Measurements from ENCODE around the gene GSTO2.
A peak's percentile ranks its signal among the peaks of the same experiment; 100 is the strongest.
"Not testable (repeated sequence)": the region's sequence is repeated elsewhere in the genome, so short reads cannot be mapped to it uniquely, and the experiment has no call there.

Gene GSTO2

DNA sequence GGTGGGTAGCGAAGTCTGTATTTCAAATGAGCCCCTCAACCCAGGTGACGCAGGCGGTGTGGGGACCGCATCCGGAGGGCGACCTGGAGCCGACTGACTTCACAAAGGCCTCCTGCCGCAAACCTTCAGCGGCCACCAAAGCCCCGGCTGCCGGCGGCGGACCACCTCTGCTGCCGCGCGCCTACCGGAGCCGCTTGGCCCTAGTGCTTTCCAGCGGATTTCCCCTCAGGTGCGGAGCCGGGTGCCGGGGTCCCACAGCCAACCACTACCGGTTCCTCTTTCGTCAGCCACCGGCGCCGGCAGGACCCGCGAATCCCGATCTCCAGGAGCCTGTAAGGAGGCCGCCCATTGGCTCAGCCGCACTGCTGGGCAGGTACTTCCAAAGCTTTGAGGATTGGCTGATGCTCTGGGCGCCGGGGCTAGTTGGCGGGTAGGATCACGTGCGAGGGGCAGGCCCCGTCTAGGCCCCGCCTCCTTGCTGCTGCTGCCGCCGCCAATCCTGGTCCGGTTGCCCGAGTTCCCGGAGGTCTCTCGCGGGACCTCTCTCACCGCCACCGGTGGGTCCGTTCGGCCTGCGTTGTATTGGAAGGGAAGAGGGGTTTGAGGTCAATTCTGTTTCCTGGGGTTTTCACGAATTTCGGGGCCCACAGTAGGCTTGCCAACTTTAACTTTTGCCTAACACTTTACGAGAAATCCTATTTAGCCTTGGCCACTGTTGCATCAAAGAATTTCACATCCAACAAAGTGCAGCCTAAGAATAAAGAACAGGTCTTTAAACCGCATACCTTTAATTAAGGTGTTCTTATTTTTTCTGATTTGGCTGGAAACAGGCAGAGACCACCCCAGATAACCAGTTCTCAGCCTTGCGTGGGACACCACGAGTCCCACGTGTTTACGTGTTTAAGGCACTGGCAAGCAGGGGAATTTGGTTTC is at the start of gene GSTO2:
Gene GSTO2 (plus strand): TSS at position 472 of the 933 bp plus-strand sequence. CDS start 5,732 bp downstream, outside the sequence.
- peak; percentile 87 to 96 for DNase-seq (ENCODE audit: low read depth in 2 of 2)

DNA sequence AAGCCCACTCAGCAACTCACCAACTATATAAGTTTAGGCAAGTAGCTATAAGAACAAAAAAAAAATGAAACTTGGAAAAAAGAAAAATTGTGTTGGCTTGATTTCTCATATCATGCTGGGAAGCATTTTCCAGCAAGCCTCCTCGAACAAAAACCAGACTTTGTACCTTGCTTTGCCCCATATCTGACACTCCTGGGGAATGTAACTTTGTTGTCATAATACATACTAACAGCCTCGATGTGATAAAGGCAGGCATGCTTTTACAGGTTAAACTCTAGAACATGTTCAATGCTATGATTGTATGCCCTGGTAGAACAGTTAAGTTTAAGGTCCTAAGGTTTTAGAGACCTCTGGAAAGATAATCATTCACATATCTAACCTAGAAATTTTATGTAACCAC is 48.5 kb upstream of the GSTO2 start:
- no peak for DNase-seq (ENCODE audit: low read depth in 2 of 2)

DNA sequence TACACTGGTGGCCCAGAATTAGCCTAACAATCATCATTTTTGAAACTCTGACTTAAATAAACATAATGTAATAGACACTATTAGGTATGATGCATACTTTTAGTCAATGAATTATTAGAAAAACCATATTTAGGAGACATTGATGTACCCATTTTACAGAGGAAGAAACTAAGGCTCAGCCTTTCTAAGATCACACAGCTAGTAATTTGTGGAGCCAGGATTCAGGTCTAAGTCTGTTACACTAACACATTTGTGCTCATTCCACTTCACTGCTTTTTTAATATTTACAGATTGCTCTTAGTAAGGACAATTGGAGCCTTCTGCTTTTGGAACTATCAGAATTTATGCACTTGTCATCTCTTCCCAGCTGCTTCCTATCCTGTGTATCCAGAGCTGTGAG is 45.7 kb upstream of the GSTO2 start:
- no peak for DNase-seq (ENCODE audit: low read depth in 2 of 2)

DNA sequence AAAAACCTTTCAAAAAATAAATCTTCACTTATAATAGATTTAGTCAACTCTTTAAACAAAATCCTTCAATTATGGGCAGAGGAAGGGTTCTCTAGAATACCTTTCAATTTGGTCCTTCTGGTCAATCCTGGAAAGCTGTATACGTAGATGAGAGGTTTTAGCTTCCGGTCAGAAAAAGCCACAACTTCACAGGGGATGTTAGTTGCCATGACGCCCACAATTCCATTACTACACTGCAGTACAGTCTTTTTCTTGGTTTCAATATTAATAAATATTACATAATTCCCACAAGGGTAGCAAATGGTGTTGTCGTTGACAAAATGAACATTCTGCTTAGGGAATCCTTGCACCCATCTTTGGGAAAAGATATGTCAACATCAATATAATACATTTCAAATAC is 38.5 kb upstream of the GSTO2 start:
- no peak for DNase-seq (ENCODE audit: low read depth in 2 of 2)

DNA sequence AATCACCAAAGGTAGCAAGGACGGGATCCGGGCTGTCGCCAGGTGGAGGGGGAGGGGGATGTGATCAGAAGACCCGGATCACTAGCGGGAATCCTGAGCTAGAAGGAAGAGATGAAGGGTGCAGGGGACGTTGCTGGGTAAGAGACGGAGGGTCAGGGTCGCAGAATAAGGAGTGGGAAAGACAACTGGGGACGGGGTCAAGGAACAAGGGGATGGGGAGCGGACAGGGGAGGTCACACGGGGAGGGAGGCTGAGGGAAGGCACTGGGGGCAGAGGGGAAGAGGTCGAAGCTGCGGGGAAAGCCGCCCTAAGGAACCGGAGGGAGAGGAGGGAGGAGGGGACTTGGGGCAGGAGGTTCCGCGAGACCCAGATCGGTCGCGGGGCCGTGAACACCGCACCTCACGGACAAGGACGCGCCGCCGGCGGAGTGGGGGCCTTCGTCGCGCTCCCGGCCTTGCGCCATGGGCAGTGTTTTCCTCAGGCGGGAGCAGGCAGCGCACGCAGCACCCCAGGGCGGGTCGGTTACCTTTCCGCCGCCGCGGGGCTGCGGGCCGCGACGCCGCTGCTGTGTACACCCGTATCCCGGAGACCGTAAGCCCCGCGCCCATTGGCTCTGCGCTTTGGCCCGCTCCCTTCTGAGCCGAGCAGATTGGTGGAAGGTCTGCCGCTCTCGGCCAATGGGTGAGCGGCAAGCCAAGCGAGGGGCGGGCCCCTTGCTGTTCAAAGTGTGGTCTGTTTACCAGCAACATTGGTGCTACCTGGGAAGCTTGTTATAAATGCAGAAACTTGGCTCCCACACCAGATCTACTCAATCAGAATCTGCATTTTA is 37.0 kb upstream of the GSTO2 start, which contains the start of gene CFAP43:
Gene CFAP43 (minus strand): TSS at position 581 of the 829 bp plus-strand sequence. CDS start 118 bp downstream, at position 463.
- peak; percentile 96 to 99 for DNase-seq (ENCODE audit: low read depth in 2 of 2)

DNA sequence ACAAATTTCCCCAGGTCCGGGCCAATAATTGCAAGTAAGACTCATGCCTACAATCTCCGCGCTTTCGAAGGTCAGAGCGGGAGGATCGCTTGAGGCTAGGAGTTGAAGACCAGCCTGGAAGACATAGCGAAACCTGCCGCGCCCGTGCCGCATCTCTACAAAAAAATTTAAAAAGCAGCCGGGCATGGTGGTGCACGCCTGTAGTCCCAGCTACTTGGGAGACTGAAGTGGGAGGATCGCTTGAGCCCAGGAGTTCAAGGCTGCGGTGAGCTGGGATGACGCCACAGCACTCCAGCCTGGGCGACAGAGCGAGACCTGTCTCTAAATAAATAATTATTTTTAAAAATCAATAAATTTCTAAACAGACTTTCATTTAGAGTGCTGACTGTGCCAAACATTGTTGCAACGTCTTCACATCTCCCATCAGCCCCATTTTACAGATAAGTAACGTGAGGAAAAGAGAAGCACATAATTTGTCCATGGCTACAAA is 36.3 kb upstream of the GSTO2 start:
- DNase-seq (ENCODE audit: low read depth in 2 of 2) = no peak

DNA sequence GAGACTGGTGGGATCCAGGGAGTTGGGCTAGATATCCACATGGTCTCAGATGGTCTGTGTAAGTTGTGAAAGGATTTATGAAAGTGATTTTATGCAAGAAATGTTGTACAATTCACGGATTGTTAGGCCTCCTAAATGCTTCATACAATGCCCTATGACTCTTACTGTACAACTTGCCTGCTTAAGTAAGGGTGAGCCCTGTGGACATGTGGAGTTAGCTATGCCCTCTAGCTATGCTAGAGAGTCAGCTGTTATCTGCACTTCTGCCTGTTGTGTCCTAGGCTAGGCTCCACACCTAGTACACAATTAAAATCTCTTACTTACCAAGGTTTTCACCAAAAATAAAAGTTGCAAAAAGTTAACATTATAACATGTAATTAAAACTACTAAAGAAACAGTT is 35.2 kb upstream of the GSTO2 start:
- DNase-seq (ENCODE audit: low read depth in 2 of 2) = no peak

DNA sequence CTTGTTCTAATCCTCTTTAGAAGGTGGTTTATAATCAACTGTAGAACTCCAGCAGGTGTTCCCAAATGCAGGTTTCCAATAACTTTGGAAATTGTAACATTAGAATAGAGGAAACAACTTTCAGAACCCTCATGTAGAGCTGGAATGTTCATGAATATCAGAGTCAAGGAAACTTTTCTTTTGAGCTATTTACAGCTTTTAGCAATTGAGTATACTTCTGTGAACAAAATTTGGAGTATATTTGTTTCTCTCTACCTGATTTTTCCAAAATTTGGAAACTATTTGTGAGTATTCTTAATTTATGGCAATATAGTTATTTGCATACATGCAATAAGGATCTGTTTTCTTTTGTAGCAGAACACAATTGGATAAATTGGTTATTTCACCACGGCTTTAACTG is 34.0 kb upstream of the GSTO2 start:
- no peak for DNase-seq (ENCODE audit: low read depth in 2 of 2)

DNA sequence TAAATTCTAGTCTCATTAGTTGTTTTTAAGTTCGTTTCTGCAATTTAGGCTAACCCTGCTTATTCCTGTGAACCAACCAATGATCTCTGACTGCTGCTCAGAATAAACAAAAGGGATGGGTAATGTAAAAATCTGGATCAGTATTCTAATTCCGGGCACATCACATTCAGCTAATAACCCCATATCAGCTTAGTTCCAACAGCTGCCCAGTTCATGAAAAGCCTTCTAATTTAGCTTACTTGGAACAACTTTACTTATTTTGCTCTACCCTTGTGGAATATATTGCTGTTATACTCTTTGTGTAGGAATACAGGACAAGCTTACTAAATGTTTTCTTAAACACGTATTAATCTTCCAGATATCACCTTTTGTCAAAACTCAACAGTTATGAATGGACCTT is 33.2 kb upstream of the GSTO2 start:
- no peak for DNase-seq (ENCODE audit: low read depth in 2 of 2)

DNA sequence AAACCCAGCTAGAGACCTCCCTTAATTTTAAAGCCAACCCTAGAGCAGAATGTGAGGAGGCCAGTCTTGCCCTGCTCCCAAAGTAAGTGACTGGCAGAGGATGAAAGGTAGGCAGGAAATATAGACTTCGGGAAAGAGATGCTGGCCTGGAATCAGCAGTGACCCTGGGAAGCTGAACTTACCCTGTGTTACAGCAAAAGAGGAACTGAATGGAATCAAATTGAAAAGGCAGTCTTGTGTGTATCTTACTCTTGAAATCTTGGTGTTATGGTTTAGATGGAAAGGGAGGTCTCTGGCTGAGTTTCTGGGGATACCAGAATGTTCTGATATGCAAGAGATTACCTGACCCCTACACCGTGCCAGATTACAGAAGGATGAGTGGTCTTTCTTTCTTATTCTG is 28.9 kb upstream of the GSTO2 start:
- DNase-seq (ENCODE audit: low read depth in 2 of 2) = no peak

DNA sequence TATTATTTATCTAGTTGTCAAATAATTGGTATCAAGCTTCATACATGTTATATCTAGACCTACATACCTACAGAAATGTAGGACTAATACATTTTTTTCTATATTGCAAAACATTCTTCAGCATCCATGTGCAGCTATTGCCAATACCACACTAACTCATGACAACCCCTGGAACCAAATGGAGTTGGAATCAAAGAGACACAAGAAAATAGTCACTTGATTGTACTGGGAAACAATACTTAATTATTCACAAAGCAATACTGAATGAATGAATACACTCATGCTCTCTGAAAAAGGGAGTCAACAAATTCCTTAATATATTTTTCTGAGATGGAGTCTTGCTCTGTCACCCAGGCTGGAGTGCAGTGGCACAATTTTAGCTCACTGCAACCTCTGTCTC is 26.4 kb upstream of the GSTO2 start:
- no peak for DNase-seq (ENCODE audit: low read depth in 2 of 2)

DNA sequence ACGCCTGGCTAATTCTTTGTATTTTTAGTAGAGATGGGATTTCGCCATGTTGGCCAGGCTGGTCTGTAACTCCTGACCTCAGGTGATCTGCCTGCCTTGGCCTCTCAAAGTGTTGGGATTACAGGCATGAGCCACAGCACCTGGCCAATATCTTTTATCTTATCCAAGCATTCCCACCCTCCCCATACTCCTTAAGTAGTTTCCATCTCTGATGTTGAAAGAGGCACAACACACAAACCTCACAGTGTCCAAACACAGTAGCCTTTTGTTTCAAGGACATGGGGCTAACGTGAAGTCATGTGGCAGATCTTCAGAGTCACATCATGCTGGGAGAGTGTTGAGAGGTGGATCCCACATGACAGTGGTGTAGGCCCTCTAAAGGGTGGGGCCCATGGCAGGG is 26.0 kb upstream of the GSTO2 start:
- not testable (repeated sequence) for DNase-seq (ENCODE audit: low read depth in 2 of 2)

DNA sequence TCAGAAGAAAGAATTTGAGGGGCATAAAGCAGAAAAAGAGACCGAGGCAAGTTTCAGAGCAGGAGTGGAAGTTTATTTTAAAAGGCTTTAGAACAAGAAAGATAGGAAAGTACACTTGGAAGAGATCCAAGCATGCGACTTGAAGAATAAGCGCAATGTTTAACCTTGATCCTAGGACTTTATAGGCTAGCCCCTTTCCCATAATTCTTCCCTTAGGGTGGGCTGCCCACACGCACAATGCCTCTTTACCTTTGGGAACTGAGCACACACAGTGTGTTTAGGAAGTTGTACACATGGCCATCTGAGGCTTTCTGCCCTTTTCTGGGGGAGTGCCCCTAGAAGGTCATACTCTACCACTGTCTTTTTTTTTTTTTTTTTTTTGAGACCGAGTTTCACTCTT is 25.5 kb upstream of the GSTO2 start:
- DNase-seq (ENCODE audit: low read depth in 2 of 2) = no peak

DNA sequence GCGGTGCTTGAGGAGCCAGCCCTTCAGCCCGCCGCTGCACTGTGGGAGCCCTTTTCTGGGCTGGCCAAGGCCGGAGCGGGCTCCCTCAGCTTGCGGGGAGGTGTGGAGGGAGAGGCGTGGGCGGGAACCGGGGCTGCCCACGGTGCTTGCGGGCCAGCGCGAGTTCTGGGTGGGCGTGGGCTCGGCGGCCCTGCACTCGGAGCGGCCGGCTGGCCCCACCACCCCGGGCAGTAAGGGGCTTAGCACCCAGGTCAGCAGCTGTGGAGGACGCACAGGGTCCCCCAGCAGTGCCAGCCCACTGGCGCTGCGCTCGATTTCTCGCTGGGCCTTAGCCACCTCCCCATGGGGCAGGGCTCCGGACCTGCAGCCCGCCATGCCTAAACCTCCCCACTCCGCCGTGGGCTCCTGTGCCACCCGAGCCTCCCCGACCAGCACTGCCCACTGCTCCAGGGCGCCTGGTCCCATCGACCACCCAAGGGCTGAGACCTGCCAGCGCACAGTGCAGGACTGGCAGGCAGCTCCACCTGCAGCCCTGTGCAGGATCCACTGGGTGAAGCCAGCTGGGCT is 23.8 kb upstream of the GSTO2 start:
- DNase-seq (ENCODE audit: low read depth in 2 of 2) = no peak

DNA sequence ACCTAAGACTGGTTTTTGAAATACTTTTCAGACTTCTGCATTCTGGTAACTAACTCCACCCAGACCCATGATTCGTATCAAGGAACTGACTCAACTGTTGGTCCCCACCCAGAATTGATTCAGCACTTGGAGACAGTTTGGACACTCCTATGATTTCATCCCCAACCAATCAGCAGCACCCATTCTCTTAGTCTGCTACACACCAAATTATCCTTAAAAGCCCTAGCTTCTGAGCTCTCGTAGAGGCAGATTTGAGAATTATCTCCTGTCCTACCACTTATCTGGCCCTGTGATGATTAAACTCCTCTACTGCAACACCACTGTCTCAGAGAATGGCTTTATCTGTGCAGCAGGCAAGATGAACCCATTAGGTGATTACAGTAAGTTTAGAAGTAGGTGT is 22.0 kb upstream of the GSTO2 start:
- no peak for DNase-seq (ENCODE audit: low read depth in 2 of 2)

DNA sequence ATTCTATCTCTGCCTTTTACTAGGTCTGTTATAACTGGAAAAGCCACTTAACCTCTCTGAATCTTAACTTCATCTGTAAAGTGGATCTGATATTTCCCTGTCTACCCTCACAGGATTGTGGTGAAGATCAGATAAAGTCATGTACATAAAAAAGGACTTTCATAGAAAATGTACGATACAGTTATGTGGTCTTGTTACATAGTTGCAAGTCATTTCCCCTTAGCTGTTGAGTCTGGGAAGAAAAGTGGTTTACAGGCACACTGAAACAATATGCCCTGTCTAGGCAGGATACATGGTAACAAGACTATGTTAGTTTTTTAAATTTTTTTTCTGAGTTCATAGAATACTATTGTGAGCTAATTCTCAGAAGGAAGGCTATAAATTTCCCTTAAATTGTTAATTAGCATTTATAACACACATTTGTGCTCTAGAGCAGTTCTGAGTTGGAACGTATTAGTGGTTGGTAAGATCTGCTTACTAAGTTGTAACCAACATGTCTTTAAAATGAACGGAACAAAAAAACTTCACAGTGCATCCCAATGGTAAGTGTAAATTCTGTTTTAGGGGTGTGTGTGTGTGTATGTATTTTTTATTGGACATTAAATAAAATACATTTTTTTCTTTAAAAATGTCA is 21.4 kb upstream of the GSTO2 start:
- DNase-seq (ENCODE audit: low read depth in 2 of 2) = no peak

DNA sequence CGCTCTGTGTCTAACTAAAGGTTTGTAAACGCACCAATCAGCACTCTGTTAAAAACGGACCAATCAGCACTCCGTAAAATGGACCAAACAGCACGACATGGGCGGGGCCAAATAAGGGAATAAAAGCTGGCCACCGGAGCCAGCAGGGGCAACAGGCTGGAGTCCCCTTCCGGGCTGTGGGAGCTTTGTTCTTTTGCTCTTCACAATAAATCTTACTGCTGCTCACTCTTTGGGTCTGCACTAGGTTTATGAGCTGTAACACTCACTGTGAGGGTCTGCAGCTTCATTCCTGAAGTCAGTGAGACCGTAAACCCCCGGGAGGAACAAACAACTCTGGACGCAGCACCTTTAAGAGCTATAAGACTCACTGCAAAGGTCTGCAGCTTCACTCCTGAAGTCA is 20.1 kb upstream of the GSTO2 start:
- not testable (repeated sequence) for DNase-seq (ENCODE audit: low read depth in 2 of 2)

DNA sequence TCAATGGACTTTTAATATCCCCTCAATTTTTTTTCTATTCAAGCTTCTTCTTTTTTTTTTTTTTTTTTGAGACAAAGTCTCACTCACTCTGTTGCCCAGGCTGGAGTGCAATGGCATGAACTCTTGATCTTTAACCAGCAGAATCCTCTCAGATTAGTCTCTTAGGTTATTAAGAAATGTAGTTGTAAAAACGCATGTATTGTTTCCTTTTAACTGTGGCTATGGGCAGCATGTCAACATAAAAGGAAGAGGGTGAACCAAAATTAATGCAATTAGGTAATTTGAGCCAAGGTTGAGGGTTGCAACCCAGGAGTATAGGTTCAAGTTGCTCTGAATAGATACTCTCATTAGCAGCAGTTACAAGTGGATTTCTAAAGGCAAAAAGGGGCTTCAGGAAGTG is 18.6 kb upstream of the GSTO2 start:
- DNase-seq (ENCODE audit: low read depth in 2 of 2) = no peak

DNA sequence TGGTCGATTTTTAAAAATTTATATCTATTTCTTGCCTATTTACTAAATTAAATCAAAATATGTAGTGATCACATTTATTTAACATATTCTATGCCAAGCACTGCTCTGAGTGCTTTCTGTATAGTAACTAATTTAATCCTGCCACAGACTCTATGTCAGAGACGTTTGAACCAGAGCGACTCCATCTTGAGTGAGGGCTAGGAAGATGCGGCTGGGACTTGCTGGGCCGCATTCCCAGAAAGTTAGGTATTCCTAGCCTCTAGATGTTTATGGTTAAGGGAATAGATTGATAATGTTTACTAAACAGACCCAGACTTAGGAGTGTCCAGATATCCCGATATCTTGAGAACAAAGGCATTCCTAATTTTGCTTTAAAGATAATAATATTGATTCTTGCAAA is 17.5 kb upstream of the GSTO2 start:
- no peak for DNase-seq (ENCODE audit: low read depth in 2 of 2)

DNA sequence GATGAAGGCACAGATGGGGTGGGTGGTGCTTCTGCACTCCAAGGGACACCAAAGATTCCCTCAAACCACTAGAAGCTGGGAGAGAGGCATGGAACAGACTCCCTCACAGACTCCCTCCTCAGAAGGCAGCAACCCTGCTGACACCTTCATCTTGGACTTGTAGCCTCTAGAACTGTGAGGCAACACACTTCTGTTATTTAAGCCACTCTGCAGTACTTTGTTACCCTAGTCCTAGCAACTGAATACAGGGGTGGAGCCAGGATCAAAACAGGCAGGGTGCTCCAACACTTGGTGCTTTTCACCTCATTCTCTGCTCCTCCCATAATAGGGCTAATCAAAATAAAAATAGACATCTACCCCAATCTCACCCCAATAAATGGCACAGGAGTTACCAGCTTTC is 16.6 kb upstream of the GSTO2 start:
- DNase-seq (ENCODE audit: low read depth in 2 of 2) = no peak

DNA sequence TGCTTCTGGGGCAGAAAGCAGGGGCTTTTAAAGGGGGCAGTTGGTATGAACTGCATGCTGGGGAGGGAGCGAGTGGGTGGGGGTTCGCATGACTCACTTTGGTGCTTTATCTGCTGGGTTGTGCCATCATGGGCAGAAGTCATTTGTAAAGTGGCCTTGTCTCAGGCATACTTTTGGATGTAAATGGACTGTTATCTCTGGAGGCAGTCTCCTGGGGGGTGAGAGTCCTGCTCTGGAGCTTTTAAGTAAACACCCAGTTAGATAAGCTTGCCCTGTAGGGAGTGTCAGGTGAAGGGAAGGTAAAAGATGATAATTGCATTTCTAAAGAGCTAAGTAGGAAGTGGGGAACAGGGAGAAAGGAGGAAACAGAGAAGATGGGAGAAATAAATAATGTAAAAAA is 15.9 kb upstream of the GSTO2 start:
- DNase-seq (ENCODE audit: low read depth in 2 of 2) = no peak

Data from stimulated activated CD4-positive, alpha-beta T cell treated with anti-CD3 and anti-CD28 coated beads, Interleukin-1b, Interleukin-23, amount 100 ng/mL, for 1 hour (primary cell).